Stimulated activated CD8-positive, alpha-beta memory T cell treated with anti-CD3 and anti-CD28 coated beads, Interleukin-4, amount 100 ng/mL, for 1 hour (primary cell): Measurements from ENCODE around the gene PPY.
"Not testable (repeated sequence)": the region's sequence is repeated elsewhere in the genome, so short reads cannot be mapped to it uniquely, and the experiment has no call there.

Experiments
- DNase-seq, 2 donors: peaks; one replicate each; pipeline ENCODE4 v3.0.0-alpha.2; 2020; ENCODE audit warnings: low read depth in 2 of 2, low spot score in 1 of 2

Gene PPY

DNA sequence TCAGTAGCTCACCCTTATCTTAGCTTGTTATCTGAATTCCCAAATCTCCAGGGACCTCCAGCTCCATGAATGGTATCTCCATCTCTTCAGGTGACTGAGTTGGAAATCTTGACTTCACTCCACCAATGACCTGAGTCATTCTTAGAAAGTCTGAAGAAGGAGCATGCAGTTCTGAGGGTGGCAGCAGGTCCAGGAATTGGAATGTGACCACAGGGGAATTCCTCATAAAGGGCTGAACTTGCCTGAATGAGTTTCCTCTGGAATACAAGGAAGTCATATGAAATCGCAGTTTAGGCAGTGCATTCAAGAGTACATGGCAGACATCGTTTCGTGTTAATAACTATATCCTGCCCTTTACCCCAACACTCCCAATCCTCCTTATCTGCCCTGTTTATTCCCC lies 24.0 kb upstream of the PPY start:
- no peak for DNase-seq

DNA sequence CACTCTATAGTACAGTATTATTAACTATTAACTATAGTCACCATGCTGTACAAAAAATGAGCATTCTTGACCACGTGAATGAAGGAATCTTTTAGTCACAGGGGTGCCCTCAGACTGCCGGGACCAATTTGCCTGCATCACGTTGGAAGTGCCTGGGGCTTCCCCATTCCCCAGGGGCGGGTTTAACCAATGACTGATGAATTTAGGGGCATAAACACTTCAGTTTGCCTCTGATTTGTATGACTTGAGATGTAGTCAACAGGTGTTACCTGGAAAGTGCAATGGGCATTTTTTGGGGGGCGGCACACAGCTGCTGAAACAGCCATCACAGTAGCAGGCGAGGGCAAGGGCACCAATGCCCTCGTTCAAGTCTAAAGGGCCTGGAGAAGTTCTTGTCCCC lies 20.2 kb upstream of the PPY start:
- no peak for DNase-seq

DNA sequence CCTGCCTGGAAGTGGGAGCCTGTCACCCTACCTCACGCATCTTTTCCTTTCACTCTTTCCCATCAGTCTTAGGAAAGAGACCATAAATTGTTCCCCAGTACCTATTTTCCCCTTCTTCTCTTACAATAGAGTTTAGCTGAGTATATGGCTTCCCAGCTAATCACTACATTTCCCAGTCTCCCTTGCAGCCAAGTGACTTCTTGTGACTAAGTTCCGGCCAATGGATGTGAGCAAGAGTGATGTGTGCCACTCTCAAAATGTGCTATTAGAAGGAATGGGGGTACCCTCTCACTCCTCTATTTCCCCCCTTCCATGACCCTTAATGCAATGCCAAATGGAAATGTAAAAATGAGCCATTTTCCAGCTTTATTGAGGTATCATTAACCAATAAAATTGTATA lies 19.7 kb upstream of the PPY start:
- no peak for DNase-seq

DNA sequence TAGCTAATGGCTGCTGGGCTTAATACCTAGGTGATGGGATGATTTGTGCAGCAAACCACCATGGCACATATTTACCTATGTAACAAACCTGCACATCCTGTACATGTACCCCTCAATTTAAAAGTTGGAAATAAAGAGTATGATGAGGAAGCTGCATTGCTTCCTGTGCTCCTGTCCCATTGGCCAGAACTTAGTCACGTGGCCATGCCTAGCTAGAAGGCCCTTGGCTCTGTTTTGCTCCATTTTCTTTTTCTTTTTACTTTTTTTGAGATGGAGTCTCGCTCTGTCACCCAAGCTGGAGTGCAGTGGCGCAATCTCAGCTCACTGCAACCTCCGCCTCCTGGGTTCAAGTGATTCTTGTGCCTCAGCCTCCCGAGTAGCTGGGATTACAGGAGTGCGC lies 19.0 kb upstream of the PPY start:
- not testable (repeated sequence) for DNase-seq

DNA sequence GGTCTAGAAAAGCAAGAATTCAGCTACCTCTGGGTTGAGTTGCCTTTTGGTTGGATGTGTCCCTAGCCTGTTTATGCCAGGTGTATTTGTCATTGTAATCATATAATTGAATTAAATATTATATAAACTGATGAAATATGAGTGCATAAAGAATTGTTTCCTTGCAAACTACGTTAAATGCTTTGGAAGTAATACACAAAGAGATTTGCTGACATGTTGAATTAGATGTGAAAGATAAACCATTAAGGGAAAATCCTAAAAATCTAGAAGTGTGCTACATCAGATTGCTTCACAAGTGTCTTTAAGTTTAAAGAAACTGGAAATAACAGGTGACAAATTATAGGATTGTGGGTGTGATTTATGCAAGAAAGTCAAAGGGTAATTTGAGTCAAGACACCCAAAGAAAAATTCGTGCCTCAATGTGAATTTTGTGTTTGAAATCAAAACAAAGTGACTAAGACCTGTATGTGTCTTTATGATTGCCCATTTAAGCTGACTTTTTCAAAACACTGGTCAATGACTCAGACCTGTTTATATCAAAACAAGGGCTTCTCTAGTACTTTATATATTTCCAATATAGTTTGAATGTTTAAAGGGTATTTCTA lies 16.6 kb upstream of the PPY start:
- no peak for DNase-seq

DNA sequence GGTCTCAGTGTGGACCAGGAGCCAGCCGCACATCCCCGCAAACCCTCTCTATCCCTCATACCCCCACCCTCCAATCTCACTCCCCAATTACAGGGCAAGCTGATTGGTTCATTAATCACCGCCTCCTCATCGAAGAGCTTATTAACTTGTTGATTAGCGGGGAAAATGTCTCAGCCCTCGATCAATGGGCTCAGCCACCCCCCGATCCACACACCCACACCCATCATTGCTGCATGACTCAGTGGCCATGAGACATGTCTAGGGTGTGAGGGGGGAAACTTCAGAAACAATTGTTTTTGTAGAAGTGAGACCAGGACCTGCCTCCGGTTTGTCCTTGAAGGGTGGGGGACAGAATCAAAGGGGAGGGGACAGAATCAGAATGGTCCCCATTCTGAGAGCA lies 13.9 kb upstream of the PPY start:
- DNase-seq = no peak

DNA sequence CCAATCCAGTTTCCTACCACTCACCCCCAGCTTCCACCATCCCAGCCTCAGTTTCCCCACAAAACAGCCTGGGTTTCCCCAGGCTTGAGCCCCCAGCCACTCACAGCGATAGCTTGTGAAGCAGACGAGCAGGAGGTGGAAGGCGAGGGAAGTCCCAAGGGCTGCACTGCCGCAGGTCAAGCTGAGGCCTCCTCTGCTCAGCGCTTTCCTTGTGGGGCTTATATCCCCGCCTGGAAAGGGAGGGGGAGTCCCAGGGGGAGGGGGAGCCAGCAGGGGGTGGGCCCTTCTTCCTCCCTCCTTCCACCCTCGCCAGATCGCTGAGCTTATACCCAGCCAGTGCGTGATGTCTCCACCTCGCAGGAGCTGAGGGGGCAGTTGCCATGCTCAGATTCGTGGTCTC lies 11.5 kb upstream of the PPY start, which contains the start of gene PYY:
TSS of gene PYY (minus strand) at position 195 of the 400 bp plus-strand sequence. CDS start 457 bp downstream, outside the sequence.
- DNase-seq = no peak

DNA sequence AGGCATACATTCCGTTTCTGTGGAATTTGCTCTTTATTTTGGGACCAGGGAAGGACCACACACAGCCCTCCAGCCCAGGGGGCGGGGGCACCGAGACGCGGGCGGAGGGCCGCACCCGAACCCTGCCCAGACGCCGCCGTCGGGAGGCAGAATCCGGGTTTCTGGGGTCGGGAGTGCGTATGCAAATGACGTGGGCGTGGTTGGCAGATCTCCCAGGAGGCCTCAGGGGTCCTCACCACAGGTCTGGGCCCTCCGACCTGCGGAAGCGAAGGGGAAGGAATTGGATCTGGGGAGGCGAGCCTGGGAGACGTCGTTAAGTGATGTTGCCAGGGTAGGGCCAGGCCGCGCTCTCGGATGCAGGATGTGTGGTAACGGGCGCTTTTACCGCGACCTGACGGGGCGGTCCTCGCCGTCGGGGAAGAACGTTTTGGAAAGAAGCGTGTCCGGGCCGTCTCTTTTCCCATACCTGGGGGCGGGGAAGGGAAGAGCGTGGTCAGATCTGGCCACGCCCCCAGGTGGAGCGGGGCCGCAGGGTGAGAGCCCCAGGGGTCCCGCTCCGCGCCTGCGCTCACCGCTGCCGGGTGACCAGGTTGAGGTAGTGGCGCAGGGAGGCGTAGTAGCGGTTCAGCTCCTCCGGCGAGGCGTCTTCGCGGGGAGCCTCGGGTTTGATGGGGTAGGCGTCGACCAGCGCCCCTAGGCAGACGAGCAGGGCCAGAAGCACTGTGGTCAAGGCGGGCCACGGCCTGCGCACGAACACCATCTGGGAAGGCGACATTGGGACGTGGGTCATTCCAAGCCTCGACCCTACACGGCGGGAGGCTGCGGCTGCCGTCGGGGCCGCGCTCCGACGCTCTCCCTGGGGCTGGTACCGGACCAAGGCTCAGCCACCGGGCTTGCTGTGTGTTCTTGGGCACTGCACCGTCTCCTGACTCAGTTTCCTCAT lies 10.7 kb upstream of the PPY start:
- DNase-seq = no peak

DNA sequence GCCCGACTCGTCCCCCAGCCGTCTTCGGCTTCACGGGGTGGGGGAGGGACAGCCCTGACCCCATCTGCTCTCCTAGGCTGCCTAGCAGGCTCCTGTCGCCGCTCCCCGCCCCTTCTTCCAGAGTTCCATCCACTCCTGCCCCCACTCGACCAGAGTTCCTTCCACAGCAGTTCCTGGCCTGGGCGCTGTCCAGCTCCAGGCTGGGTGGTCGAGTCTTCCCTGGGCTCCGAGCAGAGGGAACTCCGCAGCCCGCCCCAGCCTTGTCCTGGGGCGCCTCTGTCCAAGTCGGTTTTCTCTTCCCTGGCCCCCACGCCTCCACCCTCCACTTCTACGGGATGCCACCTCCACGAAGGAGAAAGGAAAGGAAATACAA lies 10.1 kb upstream of the PPY start:
- no peak for DNase-seq

DNA sequence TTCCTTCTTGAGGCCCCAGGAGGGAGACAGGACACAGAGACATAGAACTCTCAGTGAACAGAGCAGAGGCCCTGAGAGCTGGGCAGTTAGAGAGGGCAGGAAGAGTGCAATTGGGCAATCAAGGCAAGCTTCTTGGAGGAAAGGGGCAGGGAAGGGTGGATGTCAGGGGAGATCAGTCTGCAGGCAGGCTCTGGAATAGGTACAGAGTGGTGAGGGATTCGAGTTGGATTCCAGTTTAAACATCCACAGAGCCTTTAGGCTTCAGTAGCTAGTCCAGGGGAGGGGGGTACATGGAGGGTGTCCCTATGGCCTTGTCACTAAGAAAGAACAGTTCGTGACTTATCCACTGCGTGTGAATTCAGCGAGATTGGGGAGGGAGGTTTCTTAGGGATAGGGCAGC lies 9.5 kb upstream of the PPY start:
- no peak for DNase-seq

DNA sequence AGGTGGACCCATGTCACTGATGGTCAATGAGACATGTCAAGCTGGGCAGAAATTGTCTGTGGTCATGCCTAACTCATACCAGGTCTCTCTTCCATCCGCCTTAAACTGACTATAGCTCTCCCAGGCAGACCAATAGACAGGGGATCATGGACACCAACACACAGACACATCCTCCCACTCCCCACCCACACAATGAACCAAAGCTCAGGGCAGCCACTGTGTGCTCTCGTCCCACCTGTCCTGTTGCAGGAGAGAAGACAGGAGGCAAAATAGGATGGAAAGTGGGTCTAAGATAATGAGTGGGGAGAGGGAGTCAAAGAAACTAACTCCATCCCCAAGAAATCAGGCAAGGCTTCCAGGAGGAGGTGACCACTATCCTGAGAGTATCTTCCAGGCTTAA lies 8.3 kb upstream of the PPY start:
- no peak for DNase-seq

DNA sequence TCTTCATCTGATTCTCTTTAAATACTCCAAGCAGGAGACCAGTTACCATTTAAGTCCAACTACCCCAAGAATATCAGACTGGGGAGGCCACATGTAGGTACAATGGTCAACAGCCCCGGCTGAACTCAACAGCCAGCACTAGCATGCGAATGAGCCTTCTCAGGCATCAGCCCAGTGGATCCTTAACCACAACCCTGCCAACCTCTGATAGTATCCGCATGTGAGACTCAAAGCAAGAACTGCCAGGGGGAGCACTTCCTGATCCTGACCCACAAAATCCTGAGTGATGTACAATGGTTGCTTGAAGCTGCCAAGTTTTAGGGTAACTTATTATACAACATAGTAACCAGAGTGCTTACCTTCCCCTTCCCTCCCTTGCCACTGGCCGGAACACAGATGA lies 7.5 kb upstream of the PPY start:
- no peak for DNase-seq

DNA sequence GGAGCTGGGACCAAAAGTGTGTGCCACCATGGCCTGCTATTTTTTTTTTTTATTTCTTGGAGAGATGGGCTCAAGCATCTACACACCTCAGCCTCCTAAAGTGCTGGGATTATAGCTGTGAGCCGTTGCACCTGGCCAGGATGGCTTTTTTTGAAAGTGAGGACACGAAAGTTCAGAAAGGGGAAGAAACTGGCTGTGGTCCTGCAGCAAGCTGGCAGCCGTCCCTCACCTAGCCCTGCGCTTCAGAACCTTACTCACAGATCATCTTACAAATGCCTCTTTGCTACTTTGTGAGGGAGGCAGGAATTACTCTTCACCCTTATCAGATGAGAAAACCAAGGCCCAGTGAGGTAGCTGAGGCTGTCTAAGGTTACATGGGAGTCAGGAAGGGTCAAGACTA lies 4.5 kb upstream of the PPY start:
- no peak for DNase-seq

DNA sequence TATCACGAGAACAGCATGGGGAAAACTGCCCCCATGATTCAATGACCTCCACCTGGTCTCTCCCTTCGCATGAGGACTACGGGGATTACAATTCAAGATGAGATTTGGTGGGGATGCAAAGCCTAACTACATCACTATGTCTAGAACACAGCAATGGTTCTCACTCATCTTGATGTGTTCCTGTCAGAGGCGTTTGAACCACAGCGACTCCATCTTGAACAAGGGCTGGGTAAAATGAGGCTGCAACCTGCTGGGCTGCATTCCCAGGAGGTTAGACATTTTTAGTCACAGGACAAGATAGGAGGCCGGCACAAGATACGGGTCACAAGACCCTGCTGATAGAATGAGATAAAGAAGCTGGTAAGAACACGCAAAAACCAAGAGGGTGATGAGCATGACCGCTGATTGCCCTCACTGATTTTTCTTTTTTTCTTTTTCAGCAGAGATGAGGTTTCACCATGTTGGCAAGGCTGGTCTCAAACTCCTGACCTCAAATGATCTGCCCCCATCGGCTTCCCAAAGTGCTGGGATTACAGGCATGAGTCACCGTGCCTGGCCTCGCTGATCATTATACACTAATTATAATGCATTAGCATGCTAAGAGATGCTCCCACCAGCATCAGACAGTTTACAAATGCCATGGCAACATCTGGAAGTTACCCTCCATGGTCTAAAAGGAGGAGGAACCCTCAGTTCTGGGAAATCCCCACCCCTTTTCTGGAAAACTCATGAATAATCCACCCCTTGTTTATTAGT lies 3.0 kb upstream of the PPY start:
- no peak for DNase-seq

DNA sequence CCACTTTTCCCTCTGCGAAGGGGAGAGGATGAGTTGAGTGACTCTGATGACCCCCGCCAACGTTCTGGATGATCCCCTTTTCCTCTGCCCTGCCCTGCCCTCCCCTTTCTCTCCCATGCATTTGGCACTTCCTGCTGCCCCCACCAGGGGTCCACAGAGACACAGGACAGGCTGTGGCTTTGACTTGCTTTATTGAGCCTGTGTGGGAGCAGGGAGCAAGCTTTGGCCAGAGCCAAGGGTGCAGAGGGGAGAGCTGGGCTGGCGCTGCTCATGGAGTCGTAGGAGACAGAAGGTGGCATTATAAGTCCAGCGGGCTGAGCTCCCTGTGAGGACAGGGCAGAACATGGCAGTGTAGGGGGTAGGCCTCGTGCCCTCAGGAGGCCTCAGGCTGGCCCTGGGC lies 1.6 kb downstream of the PPY start:
- DNase-seq = no peak

DNA sequence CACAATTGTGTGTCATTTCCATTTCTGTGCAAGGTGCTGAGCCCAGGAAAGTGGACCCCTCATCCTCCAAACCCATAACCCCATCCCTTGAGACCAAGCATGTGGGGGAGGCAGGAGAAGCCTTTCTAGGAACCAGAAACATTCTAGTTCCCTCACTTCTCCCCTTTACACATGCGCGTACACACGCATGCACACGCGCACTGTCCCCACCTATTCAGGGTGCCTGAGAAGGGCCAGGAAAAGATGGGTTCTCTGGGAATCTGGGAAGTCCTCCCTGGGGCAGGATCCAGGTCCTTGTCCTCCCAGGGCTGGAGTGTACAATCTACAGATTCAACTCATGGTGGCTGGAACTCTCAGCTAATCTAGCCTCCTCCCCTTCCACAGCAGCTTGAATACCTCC lies 2.4 kb downstream of the PPY start:
- DNase-seq = no peak

DNA sequence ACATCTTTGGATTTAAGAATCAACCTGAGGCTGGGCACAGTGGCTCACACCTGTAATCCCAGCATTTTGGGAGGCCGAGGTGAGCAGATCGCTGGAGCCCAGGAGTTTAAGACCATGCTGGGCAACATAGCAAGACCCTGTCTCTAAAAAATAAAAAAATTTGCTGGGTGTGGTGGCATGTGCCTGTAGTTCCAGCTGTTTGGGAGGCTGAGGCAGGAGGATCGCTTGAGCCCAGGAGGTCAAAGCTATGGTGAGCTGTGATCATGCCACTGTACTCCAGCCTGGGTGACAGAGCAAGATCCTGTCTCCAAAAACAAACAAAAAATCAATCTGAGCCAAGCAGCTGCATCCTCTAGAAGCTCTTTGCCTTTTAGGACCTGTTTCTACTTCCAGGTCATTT lies 2.8 kb downstream of the PPY start:
- DNase-seq = not testable (repeated sequence)

DNA sequence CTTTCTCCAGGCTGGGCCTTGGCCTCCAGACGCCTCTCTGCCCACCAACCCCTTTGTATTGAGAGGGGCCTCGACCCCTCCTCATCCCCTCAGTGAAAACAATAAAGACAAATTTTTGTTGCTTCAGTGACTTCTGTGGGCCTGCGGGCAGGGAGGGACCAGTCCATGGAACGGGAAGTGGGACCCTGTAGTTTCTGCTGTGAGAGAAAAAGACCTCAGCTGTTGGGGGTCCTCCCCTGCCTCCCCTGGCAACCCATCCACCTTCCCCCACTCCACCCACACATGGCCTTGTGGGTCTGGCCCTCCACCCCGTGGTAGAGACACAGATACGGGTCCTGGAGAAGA lies 3.5 kb downstream of the PPY start:
- no peak for DNase-seq

DNA sequence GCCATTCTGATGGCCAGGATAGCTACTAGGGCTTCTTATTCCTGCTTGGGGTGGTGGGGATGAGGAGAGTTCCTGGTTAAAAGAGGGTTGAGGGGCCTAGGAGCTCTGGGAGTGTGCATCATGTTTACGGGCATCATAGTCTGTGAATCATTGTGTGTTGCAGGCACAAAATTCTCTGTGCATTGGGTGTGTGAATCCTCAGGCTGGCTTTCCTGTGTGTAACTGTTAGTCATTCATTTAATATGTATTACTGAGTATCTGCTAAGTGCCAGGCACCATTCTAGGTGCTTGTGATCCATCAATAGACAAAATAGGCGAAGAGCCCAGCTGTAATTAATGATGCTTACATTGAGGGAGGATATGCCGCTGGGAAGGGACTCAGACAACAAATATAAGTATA lies 5.8 kb downstream of the PPY start:
- no peak for DNase-seq

DNA sequence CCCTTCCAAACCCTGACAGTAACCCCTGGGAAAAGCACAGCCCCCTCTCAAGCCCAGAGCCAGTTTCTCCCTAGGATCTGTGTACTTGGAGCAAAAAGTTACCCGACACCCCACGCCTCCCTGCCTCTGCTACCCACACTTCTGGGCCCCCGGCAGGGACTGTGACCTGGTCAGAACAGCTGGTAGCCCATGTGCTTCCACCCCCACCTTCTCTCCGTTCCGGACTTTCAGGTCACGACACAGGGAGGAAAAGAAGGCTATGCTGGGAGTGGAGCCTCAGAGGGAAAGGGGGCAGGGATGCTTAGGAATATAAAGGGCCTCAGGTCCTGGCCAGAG lies 6.4 kb downstream of the PPY start:
- no peak for DNase-seq

DNA sequence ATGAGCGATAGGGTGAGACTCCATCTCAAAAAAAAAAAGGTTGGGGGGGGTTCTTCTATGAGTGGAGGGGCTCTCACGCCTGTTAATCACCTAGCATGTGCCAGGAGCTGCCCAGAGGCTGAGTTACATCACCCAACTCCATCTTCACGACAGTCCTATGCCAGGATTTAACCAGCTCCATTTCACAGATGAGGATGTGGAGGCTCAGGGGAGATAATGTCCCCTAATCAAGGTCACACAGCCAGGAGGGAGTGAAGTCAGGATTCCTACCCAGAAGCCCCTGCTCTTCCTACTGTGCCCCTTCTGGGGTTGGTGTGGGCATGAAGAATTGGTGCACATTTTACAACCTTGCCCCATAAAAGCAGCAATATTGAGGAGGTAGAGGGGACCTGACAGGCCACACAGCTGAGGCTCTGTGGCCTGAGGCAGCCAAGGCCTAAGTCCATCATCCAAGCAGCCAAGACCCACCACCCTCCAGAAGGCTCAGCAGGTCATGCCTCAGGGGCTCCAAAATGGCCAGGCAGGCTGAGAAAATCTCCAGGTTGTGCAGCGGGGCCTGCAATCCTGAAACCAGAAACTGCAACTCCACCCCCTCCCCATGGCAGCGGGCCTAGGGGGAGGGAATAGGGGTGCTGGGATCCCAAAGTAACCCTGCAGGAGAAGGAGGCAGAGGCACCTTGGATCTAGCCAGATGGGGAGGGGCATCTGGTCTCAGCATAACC lies 6.9 kb downstream of the PPY start:
- DNase-seq = no peak

DNA sequence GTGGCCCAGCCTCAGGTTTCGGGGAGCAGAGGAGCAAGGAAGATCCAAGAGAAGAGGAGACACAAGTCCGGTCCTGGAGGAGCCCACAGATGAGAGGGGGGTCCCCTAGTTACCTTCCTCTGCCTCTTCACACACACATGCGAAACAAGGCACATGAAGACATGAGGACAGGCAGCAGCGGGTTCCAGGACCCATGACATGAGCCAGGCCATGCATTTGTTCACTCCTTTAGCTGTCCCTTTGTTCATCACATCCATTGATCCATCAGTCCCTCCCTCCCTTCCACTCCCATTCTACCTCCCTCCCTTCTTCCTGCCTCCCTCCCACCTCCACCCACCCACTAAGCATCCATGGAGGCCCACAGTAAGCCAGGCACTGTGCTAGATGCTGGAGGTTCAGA lies 9.4 kb downstream of the PPY start:
- no peak for DNase-seq
